ENCODE data around the gene DPH3. TPM values are rescaled to one million over a fixed set of nuclear protein-coding genes. Genes with fewer than 3 reads are reported as not detected.

The DPH3 gene
- total and polyA plus RNA-seq, 10 of the 15 experiments (the other 5 are each of a cell fraction or from before 2014, with no cell fraction given): 10.8 to 71.8 (median 23.4) TPM

- POLR2A ChIA-PET: interaction anchor here (0.6 to 1.5 kb wide), 4 partner anchors 10 to 218 kb away, joined by 3 to 5 read pairs (median 3); no protein-coding TSS in a partner anchor
- Histone ChIP-seq H3K79me2 (ENCODE audit: control insufficient read depth, insufficient read depth, low read length) (no peaks in the 10 kb centered on the region), H3K4me3 (no peak overlapping the region), H3K27me3 (replicated peaks in 1 of 2; ENCODE audit: control insufficient read depth in 2 of 2, insufficient read depth in 2 of 2, low read length in 1 of 2) (no peaks in the 10 kb centered on the region), H3K36me3 (ENCODE audit: control insufficient read depth in 2 of 2, insufficient read depth in 2 of 2, low read length in 1 of 2) (peaks cover 0 to 4% of the 10 kb centered on the region in 2 experiments; a peak in 3 of 4 replicates), H3K27ac (ENCODE audit: control insufficient read depth, insufficient read depth) (no peak overlapping the region), H2AFZ (ENCODE audit: control insufficient read depth, low read depth, low read length) (no peak overlapping the region), H3K4me2 (ENCODE audit: control insufficient read depth, insufficient read depth) (no peak overlapping the region), H3K9me3 (replicated peaks; ENCODE audit: control insufficient read depth, insufficient read depth, low read length) (no peaks in the 10 kb centered on the region), H4K20me1 (ENCODE audit: control insufficient read depth, insufficient read depth) (no peaks in the 10 kb centered on the region), H3K9ac (ENCODE audit: control insufficient read depth, insufficient read depth, low read length) (no peak overlapping the region), H3K4me1 (ENCODE audit: control insufficient read depth, insufficient read depth, low read length) (peaks cover 20% of the 10 kb centered on the region)
- in situ Hi-C loops (cut with MboI) (no loop called here), intact Hi-C loops (cut with micrococcal nuclease; ENCODE audit: unreplicated experiment) (no loop called here)
- BruUV-seq (replicated peaks): no TSS peak
- SMC1A ChIA-PET (ENCODE audit: uncharacterized antibody, unreplicated experiment): interaction anchor here (0.5 to 2.3 kb wide), 7 partner anchors 9 to 246 kb away, joined by 3 to 12 read pairs (median 4); no protein-coding TSS in a partner anchor
- TF ChIP-seq ZNF217 (IDR thresholded peaks at IDR 0.05): no peak
- no peak for TF ChIP-seq IRF3 (IDR thresholded peaks at IDR 0.05)
- no peak for TF ChIP-seq HDGF (IDR thresholded peaks at IDR 0.05)
- TF ChIP-seq BMI1 (IDR thresholded peaks at IDR 0.05; ENCODE audit: borderline replicate concordance): no peak
- no peak for TF ChIP-seq MYB (IDR thresholded peaks at IDR 0.05; ENCODE audit: borderline replicate concordance, low read depth, low read length)
- TF ChIP-seq CBFB (IDR thresholded peaks at IDR 0.05; ENCODE audit: low read depth): 0 out of 2 replicates have a peak, but pooled peaks have one; percentile 16
- 0 out of 2 replicates have a peak, but pooled peaks have one; percentile 34 for TF ChIP-seq POLR2A (IDR thresholded peaks at IDR 0.05; ENCODE audit: low read depth, low read length)
- TF ChIP-seq ZNF592 (IDR thresholded peaks at IDR 0.05): no peak
- no peak for TF ChIP-seq IKZF2 (IDR thresholded peaks at IDR 0.05)
- no peak for FAIRE-seq
- CTCF ChIA-PET: interaction anchor here (1.0 to 6.3 kb wide), 5 partner anchors 9 to 246 kb away, joined by 4 to 45 read pairs (median 6); no protein-coding TSS in a partner anchor
- ATAC-seq: no peak
- RAD21 ChIA-PET (ENCODE audit: unreplicated experiment): interaction anchor here (0.6 to 1.4 kb wide), 4 partner anchors 12 to 32 kb away, joined by 3 to 5 read pairs (median 4); no protein-coding TSS in a partner anchor
- DNase-seq (ENCODE audit: low read depth, low spot score): no peak
- WGBS (ENCODE audit: insufficient coverage, insufficient replicate concordance, low lambda C conversion rate, missing lambda C conversion rate): 97% methylated on average over 2 of the region's 2 CpGs
These were observed 39.6 kb upstream of the DPH3 start for GRCh38 chr3:16304061-16305010.

All from GM12878 (cell line).